HCT116 (cell line): ENCODE data around the gene FASLG. TPM values are rescaled to one million over a fixed set of nuclear protein-coding genes. Genes with fewer than 3 reads are reported as not detected.

Source experiments
- ATAC-seq: fragments of 200-7000 bp; cut with Tn5 transposase; 2 replicates; pipeline ENCODE4 v1.9.1; 2020; ENCODE audit warnings: mild to moderate bottlenecking, moderate library complexity
- Bru-seq: library from RNA; stranded (reverse); fragments of 400-500 nt; gene quantifications from one replicate; lab custom pipeline; 2021; lab: Mats Ljungman, UMichigan
- BruChase-seq, 2 experiments: library from RNA; stranded (reverse); fragments of 400-500 nt; gene quantifications; one replicate each; lab custom pipeline; 2021; lab: Mats Ljungman, UMichigan
- BruUV-seq: library from RNA; stranded (reverse); fragments of 400-500 nt; replicated peaks from 2 replicates; lab custom pipeline; 2021; lab: Mats Ljungman, UMichigan
- CTCF ChIA-PET: fragments of 300-600 bp; sonication (Branson Sonifier 250); formaldehyde crosslinking; loops from one replicate; lab custom pipeline; 2021; ENCODE audit warnings: antibody characterized with exemption; lab: Charles Lee
- POLR2A ChIA-PET: fragments of 300-600, 350-600 bp; sonication (Branson Sonifier 250); formaldehyde crosslinking; loops from one replicate; lab custom pipeline; 2021; ENCODE audit warnings: antibody characterized with exemption; lab: Charles Lee
- RAD21 ChIA-PET, 2 experiments: fragments of 300-600 bp; sonication (Branson Sonifier 250); formaldehyde crosslinking; loops; one replicate each; lab custom pipeline; 2023; ENCODE audit warnings: low total read pairs in 2 of 2; ENCODE audit not compliant: uncharacterized antibody in 2 of 2, unreplicated experiment in 2 of 2, low non-redundant PET in 1 of 2; lab: Charles Lee
- DNase-seq: peaks from one replicate; pipeline ENCODE4 v3.0.0-alpha.2; 2010; ENCODE audit warnings: low read depth, low spot score
- H2AFZ ChIP-seq: fragments of 200-600 bp; shearing (Covaris generic), sonication (generic); 2 replicates; pipeline ENCODE4 v1.6.1; 2017; ENCODE audit warnings: low read depth, mixed run types, mixed read lengths, antibody characterized with exemption, low read length; ENCODE audit not compliant: poor library complexity, severe bottlenecking
- H3K27ac ChIP-seq: 2 replicates; pipeline ENCODE4 v1.5.1; 2012; ENCODE audit warnings: low read depth, low read length
- H3K27me3 ChIP-seq: fragments of 200-600 bp; sonication (generic); 2 replicates; pipeline ENCODE4 v1.6.1; 2016; ENCODE audit warnings: mixed run types, low read length, mixed read lengths; ENCODE audit not compliant: insufficient read depth
- H3K36me3 ChIP-seq, 2 experiments: fragments of 200-500 bp in 1 of 2; fragments of 200-600 bp in 1 of 2; sonication (Bioruptor generic) in 1 of 2; sonication (generic) in 1 of 2; 2 replicates each; pipeline versions ENCODE4 v1.5.1 to v1.6.1; 2014 to 2016; ENCODE audit warnings: low read length in 2 of 2, inconsistent platforms in 1 of 2, mixed read lengths in 1 of 2, mixed run types in 1 of 2; ENCODE audit not compliant: insufficient read depth in 2 of 2, control insufficient read depth in 1 of 2
- H3K4me1 ChIP-seq, 2 experiments: fragments of 200-600 bp in 1 of 2; sonication (generic) in 1 of 2; 2 replicates each; pipeline versions ENCODE4 v1.5.1 to v1.6.1; 2012 to 2017; ENCODE audit warnings: low read length in 2 of 2, inconsistent platforms in 1 of 2, mild to moderate bottlenecking in 1 of 2, mixed read lengths in 1 of 2, mixed run types in 1 of 2, moderate library complexity in 1 of 2; ENCODE audit not compliant: insufficient read depth in 2 of 2, control insufficient read depth in 1 of 2
- H3K4me2 ChIP-seq: fragments of 200-600 bp; sonication (generic); 2 replicates; pipeline ENCODE4 v1.6.1; 2017; ENCODE audit warnings: mixed run types, low read length, mixed read lengths
- H3K4me3 ChIP-seq, 2 experiments: fragments of 200-600 bp in 1 of 2; sonication (generic) in 1 of 2; replicated peaks in 1 of 2; 2 replicates each; pipeline ENCODE4 v1.5.1; 2011 to 2016; ENCODE audit warnings: low read length in 2 of 2, control low read depth in 1 of 2, low read depth in 1 of 2, mild to moderate bottlenecking in 1 of 2, mixed read lengths in 1 of 2, mixed run types in 1 of 2
- H3K79me2 ChIP-seq: fragments of 200-600 bp; sonication (generic); 2 replicates; pipeline ENCODE4 v1.6.1; 2017; ENCODE audit warnings: mild to moderate bottlenecking, mixed run types, low read length, moderate library complexity, mixed read lengths; ENCODE audit not compliant: insufficient read depth
- H3K9ac ChIP-seq: fragments of 200-600 bp; sonication (generic); 2 replicates; pipeline ENCODE4 v1.6.1; 2016; ENCODE audit warnings: low read length, mixed read lengths
- H3K9me2 ChIP-seq: fragments of 200-600 bp; sonication (generic), shearing (Covaris generic); 2 replicates; pipeline ENCODE4 v1.6.1; 2017; ENCODE audit warnings: mixed run types, mild to moderate bottlenecking, moderate library complexity; ENCODE audit not compliant: insufficient read depth
- H3K9me3 ChIP-seq, 2 experiments: fragments of 200-500 bp in 1 of 2; fragments of 200-600 bp in 1 of 2; sonication (Bioruptor generic) in 1 of 2; sonication (generic) in 1 of 2; 2 replicates each; pipeline ENCODE4 v1.6.1; 2014 to 2017; ENCODE audit warnings: low read length in 2 of 2, mixed read lengths in 2 of 2, inconsistent platforms in 1 of 2, low read depth in 1 of 2, mild to moderate bottlenecking in 1 of 2, mixed run types in 1 of 2, moderate library complexity in 1 of 2; ENCODE audit not compliant: control insufficient read depth in 1 of 2, insufficient read depth in 1 of 2
- H4K20me1 ChIP-seq: fragments of 200-600 bp; sonication (generic), shearing (Covaris generic); 2 replicates; pipeline ENCODE4 v1.6.1; 2017; ENCODE audit warnings: mixed run types, mild to moderate bottlenecking, moderate library complexity; ENCODE audit not compliant: insufficient read depth
- CBX3 ChIP-seq: IDR thresholded peaks from 2 replicates; pipeline ENCODE4 v1.6.1; 2012; ENCODE audit warnings: low read depth
- CEBPB ChIP-seq: IDR thresholded peaks from 2 replicates; pipeline ENCODE4 v1.6.1; 2012; ENCODE audit warnings: low read depth
- CTCF ChIP-seq, 3 experiments: fragments of 200-600 bp in 1 of 3; sonication (generic) in 1 of 3; IDR thresholded peaks in 2 of 3; conservative IDR thresholded peaks in 1 of 3; 2 replicates each; pipeline ENCODE4 v1.5.1; 2012 to 2017; ENCODE audit warnings: low read depth in 2 of 3, low read length in 2 of 3, antibody characterized with exemption in 1 of 3, borderline replicate concordance in 1 of 3, control low read depth in 1 of 3, mild to moderate bottlenecking in 1 of 3, mixed read lengths in 1 of 3, mixed run types in 1 of 3, moderate library complexity in 1 of 3; ENCODE audit not compliant: insufficient read depth in 1 of 3
- EGR1 ChIP-seq: IDR thresholded peaks from 2 replicates; pipeline ENCODE4 v1.6.1; 2012; ENCODE audit warnings: low read depth
- ELF1 ChIP-seq: IDR thresholded peaks from 2 replicates; pipeline ENCODE4 v1.6.1; 2012; ENCODE audit warnings: low read depth, borderline replicate concordance
- EZH2 ChIP-seq: fragments of 200-600 bp; sonication (generic); IDR thresholded peaks from 2 replicates; pipeline ENCODE4 v1.6.1; 2017; ENCODE audit warnings: antibody characterized with exemption, mixed run types
- EZH2phosphoT487 ChIP-seq: fragments of 200-600 bp; IDR thresholded peaks from 2 replicates; pipeline ENCODE4 v1.6.1; 2018; ENCODE audit warnings: antibody characterized with exemption, borderline replicate concordance
- JUND ChIP-seq: IDR thresholded peaks from 2 replicates; pipeline ENCODE4 v1.6.1; 2012
- POLR2A ChIP-seq: IDR thresholded peaks from 2 replicates; pipeline ENCODE4 v1.7.0; 2011; ENCODE audit warnings: borderline replicate concordance; ENCODE audit not compliant: insufficient read depth, insufficient read length; ENCODE audit errors: extremely low read depth
- POLR2AphosphoS5 ChIP-seq: IDR thresholded peaks from 2 replicates; pipeline ENCODE4 v1.6.1; 2011; ENCODE audit warnings: mild to moderate bottlenecking, low read depth, low read length, moderate library complexity
- SIN3A ChIP-seq: IDR thresholded peaks from 2 replicates; pipeline ENCODE4 v1.6.1; 2012; ENCODE audit warnings: low read depth
- SP1 ChIP-seq: IDR thresholded peaks from 2 replicates; pipeline ENCODE4 v1.6.1; 2012; ENCODE audit warnings: low read depth
- SRF ChIP-seq: IDR thresholded peaks from 2 replicates; pipeline ENCODE4 v1.6.1; 2012; ENCODE audit warnings: low read depth
- TCF7L2 ChIP-seq: IDR thresholded peaks from 2 replicates; pipeline ENCODE4 v1.7.0; 2011; ENCODE audit warnings: borderline replicate concordance, inconsistent platforms; ENCODE audit not compliant: insufficient read depth, insufficient read length; ENCODE audit errors: extremely low read depth
- YY1 ChIP-seq: IDR thresholded peaks from 2 replicates; pipeline ENCODE4 v1.6.1; 2011; ENCODE audit warnings: low read length, low read depth, moderate library complexity, mild to moderate bottlenecking; ENCODE audit not compliant: insufficient replicate concordance; ENCODE audit errors: extremely low read depth
- ZBTB33 ChIP-seq: IDR thresholded peaks from 2 replicates; pipeline ENCODE4 v1.6.1; 2011; ENCODE audit warnings: mild to moderate bottlenecking, low read length, moderate library complexity; ENCODE audit not compliant: insufficient replicate concordance; ENCODE audit errors: extremely low read depth
- ZFX ChIP-seq: fragments of 450-650 bp; IDR thresholded peaks from 2 replicates; pipeline ENCODE4 v1.6.1; 2017
- ZNF274 ChIP-seq: fragments of 200-500 bp; sonication (Bioruptor generic); IDR thresholded peaks from 2 replicates; pipeline ENCODE4 v1.6.1; 2014; ENCODE audit warnings: mild to moderate bottlenecking, low read depth, low read length, inconsistent platforms
- intact Hi-C: fragments of 100-400 bp; cut with micrococcal nuclease; formaldehyde crosslinking; loops from 2 replicates; pipeline ENCODE4 v1.10.0; 2022
- long read RNA-seq: library from polyadenylated mRNA; unstranded; transcript quantifications from one replicate; pipeline ENCODE4 v2.0.0, GENCODE V29; 2021; ENCODE audit not compliant: unreplicated experiment
- polyA plus RNA-seq: library from polyadenylated mRNA; unstranded; fragments of >200 nt; gene quantifications from 2 replicates; pipeline ENCODE4 v1.2.1, GENCODE V29; 2012; ENCODE audit warnings: missing spikeins
- total RNA-seq: library from RNA; stranded (reverse); gene quantifications from one replicate; pipeline ENCODE4 v1.2.1, GENCODE V29; 2021; ENCODE audit not compliant: unreplicated experiment
- TF ChIP-seq, protein P1 (sequence below): IDR thresholded peaks from 2 replicates; pipeline ENCODE4 v1.6.1; 2012
- TF ChIP-seq, protein P2 (sequence below): IDR thresholded peaks from 2 replicates; pipeline ENCODE4 v1.6.1; 2012; ENCODE audit warnings: low read depth

FASLG gene
- total RNA-seq (not detected), Bru-seq, nascent RNA (not detected), BruChase-seq, experiment 1, labeled RNA remaining after a 6-hour chase (not detected), BruChase-seq, experiment 2, labeled RNA remaining after a 2-hour chase (not detected)
- polyA plus RNA-seq = not detected in 2 replicates
- long read RNA-seq = 0 reads

- no peak within 1 kb of the TSS for H2AFZ ChIP-seq
Observed at GRCh38 chr1:172658871-172659453, at the start of gene FASLG. TSS of gene FASLG (plus strand) at chr1:172659103. CDS start at chr1:172659202, 99 bp downstream.

More at GRCh38 chr1:172658871-172659453, at the start of gene FASLG:
- no TSS peak for BruUV-seq
- Histone ChIP-seq H3K9me3 (no peaks in the 10 kb centered on the region), H4K20me1 (no peaks in the 10 kb centered on the region), H3K9me2 (no peaks in the 10 kb centered on the region), H3K9ac (no peak within 1 kb of the TSS), H3K27ac (no peak within 1 kb of the TSS), H3K4me2 (no peak within 1 kb of the TSS), H3K27me3 (no peaks in the 10 kb centered on the region), H3K36me3 (no peaks in the 10 kb centered on the region), H3K4me3 (no peak within 1 kb of the TSS), H3K79me2 (no peaks in the 10 kb centered on the region), H3K4me1 (peaks cover 0 to 15% of the 10 kb centered on the region in 2 experiments; a peak in 2 of 4 replicates)
- TF ChIP-seq SRF = no peak
- no peak for TF ChIP-seq POLR2AphosphoS5
- TF ChIP-seq CEBPB = no peak
- TF ChIP-seq JUND = no peak
- no peak for TF ChIP-seq ELF1
- TF ChIP-seq EGR1 = no peak
- TF ChIP-seq ZBTB33 = no peak
- TF ChIP-seq YY1 = no peak
- no peak for TF ChIP-seq EZH2
- TF ChIP-seq TCF7L2 = no peak
- no peak for TF ChIP-seq EZH2phosphoT487
- TF ChIP-seq, protein P1, sequence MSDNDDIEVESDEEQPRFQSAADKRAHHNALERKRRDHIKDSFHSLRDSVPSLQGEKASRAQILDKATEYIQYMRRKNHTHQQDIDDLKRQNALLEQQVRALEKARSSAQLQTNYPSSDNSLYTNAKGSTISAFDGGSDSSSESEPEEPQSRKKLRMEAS = no peak
- no peak for TF ChIP-seq CTCF (IDR thresholded peaks at IDR 0.05 in 2 of 3, conservative IDR thresholded peaks at IDR 0.05 in 1 of 3; ENCODE audit: borderline replicate concordance in 1 of 3, insufficient read depth in 1 of 3, low read depth in 2 of 3, low read length in 2 of 3)
- TF ChIP-seq, protein P2, sequence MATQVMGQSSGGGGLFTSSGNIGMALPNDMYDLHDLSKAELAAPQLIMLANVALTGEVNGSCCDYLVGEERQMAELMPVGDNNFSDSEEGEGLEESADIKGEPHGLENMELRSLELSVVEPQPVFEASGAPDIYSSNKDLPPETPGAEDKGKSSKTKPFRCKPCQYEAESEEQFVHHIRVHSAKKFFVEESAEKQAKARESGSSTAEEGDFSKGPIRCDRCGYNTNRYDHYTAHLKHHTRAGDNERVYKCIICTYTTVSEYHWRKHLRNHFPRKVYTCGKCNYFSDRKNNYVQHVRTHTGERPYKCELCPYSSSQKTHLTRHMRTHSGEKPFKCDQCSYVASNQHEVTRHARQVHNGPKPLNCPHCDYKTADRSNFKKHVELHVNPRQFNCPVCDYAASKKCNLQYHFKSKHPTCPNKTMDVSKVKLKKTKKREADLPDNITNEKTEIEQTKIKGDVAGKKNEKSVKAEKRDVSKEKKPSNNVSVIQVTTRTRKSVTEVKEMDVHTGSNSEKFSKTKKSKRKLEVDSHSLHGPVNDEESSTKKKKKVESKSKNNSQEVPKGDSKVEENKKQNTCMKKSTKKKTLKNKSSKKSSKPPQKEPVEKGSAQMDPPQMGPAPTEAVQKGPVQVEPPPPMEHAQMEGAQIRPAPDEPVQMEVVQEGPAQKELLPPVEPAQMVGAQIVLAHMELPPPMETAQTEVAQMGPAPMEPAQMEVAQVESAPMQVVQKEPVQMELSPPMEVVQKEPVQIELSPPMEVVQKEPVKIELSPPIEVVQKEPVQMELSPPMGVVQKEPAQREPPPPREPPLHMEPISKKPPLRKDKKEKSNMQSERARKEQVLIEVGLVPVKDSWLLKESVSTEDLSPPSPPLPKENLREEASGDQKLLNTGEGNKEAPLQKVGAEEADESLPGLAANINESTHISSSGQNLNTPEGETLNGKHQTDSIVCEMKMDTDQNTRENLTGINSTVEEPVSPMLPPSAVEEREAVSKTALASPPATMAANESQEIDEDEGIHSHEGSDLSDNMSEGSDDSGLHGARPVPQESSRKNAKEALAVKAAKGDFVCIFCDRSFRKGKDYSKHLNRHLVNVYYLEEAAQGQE = no peak
- TF ChIP-seq CBX3 = no peak
- no peak for TF ChIP-seq POLR2A
- no peak for TF ChIP-seq ZFX
- no peak for TF ChIP-seq SP1
- no peak for TF ChIP-seq ZNF274
- no peak for TF ChIP-seq SIN3A
- ChIA-PET CTCF (no interaction called here), RAD21 (no interaction called here), POLR2A (interaction anchor here (0.6 kb wide), 1 partner anchor 274 kb away, joined by 3 read pairs; no protein-coding TSS in a partner anchor)
- ATAC-seq (no peak), DNase-seq (no peak)
- intact Hi-C loops = no loop called here
